ENCODE measurements around the gene ATP5PO. TPM values are rescaled to one million over a fixed set of nuclear protein-coding genes. Genes with fewer than 3 reads are reported as not detected.

ATP5PO gene
- total and polyA plus RNA-seq, 2 donors from 2014 or later (not counting 2 experiments from before 2014, with no cell fraction given): 181 to 271 TPM

Other genes starting within 250 kb of the ATP5PO start
- 34.3 and 43.0 TPM in 2 replicates for gene MRPS6, start 157.8 kb upstream of the ATP5PO start, total RNA-seq
- gene MRPS6, start 157.8 kb upstream of the ATP5PO start, polyA plus RNA-seq: 60.0 and 69.8 TPM in 2 replicates
- 8.3 and 8.6 TPM in 2 replicates for gene SLC5A3, start 157.8 kb upstream of the ATP5PO start, total RNA-seq
- 0.77 and 1.0 TPM in 2 replicates for gene SLC5A3, start 157.8 kb upstream of the ATP5PO start, polyA plus RNA-seq

Data from foreskin keratinocyte (primary cell).